ENCODE measurements around the gene HSPB8. TPM values are rescaled to one million over a fixed set of nuclear protein-coding genes. Genes with fewer than 3 reads are reported as not detected.

The HSPB8 gene
- total and polyA plus RNA-seq, 2 of the 4 experiments (the other 2 are of a cell fraction): 12.9 to 25.8 TPM

DNA sequence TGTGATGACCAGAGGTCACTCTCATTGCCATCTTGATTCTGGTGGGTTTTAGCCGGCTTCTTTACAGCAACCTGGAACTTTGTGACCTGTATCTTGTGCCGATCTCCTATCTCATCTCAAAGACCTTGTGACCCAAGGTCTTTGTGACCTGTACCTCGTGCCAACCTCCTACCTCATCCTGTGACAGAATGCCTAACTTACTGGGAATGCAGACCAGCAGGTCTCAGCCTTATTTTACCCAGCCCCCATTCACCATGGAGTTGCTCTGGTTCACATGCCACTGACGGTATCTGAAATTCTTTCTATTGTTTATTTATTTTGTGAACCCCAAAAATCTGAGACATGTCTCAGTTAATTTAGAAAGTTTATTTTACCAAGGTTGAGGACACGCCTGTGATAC is 7.4 kb upstream of the HSPB8 start:
- H3K9me3 ChIP-seq (ENCODE audit: control insufficient read depth, insufficient read depth, low read length): no peaks in the 10 kb centered on the region
- no peak for ATAC-seq (ENCODE audit: low read depth)
- intact Hi-C loops (cut with micrococcal nuclease) (loop anchor here (10.0 kb wide), 1 partner anchor 766 kb away; no protein-coding TSS in a partner anchor), dilution Hi-C loops (cut with HindIII; ENCODE audit: low sequenced_read_pairs, unreplicated experiment) (no loop called here), in situ Hi-C loops (cut with MboI; ENCODE audit: low sequenced_read_pairs) (no loop called here)
- no peaks in the 10 kb centered on the region for H3K9me1 ChIP-seq (ENCODE audit: insufficient read depth, low read length)
- no peak overlapping the region for H3K4me3 ChIP-seq (ENCODE audit: insufficient read depth, low read depth, low read length)
- H4K91ac ChIP-seq (ENCODE audit: insufficient read depth, low read depth, low read length): no peak overlapping the region
- no CpG with 5 or more reads among the region's 5 CpGs for WGBS, 2 experiments (ENCODE audit: extremely low coverage in 2 of 2, insufficient read length in 1 of 2)
- no TSS peak for BruUV-seq (replicated peaks)
- no peak overlapping the region for H3K18ac ChIP-seq (ENCODE audit: low read depth, low read length)
- peaks cover 3% of the 10 kb centered on the region; the same call in 1 of the 2 replicates for H3K4me1 ChIP-seq (ENCODE audit: control insufficient read depth, insufficient read depth, low read length)
- peaks cover 4% of the 10 kb centered on the region; the same call in 1 of the 2 replicates for H3K27me3 ChIP-seq (ENCODE audit: control insufficient read depth, insufficient read depth, low read length)
- no peak for DNase-seq
- no peak overlapping the region for H2BK120ac ChIP-seq (ENCODE audit: low read depth, low read length)
- no peak overlapping the region for H2BK5ac ChIP-seq (ENCODE audit: low read depth, low read length, poor library complexity, severe bottlenecking)
- H3K9ac ChIP-seq (ENCODE audit: low read depth, low read length): no peak overlapping the region
- ChIA-PET POLR2A (ENCODE audit: unreplicated experiment) (no interaction called here), CTCF (no interaction called here)
- H4K20me1 ChIP-seq (ENCODE audit: insufficient read depth, low read length): no peaks in the 10 kb centered on the region
- H4K5ac ChIP-seq (ENCODE audit: low read depth, low read length): no peak overlapping the region
- H2AK9ac ChIP-seq (replicated peaks; ENCODE audit: low read depth, low read length, poor library complexity): no peak overlapping the region
- no peak overlapping the region for H2BK15ac ChIP-seq (ENCODE audit: low read depth, low read length)
- TF ChIP-seq POLR2A (IDR thresholded peaks at IDR 0.05; ENCODE audit: low read depth, low read length) (no peak), BHLHE40 (IDR thresholded peaks at IDR 0.05; ENCODE audit: low read depth, low read length) (no peak), CEBPB (IDR thresholded peaks at IDR 0.05; ENCODE audit: low read depth, low read length) (no peak), MAZ (IDR thresholded peaks at IDR 0.05; ENCODE audit: borderline replicate concordance, low read depth, low read length) (no peak), FOS (IDR thresholded peaks at IDR 0.05; ENCODE audit: low read depth, low read length) (no peak), RCOR1 (IDR thresholded peaks at IDR 0.05; ENCODE audit: insufficient replicate concordance, low read length) (no peak), MXI1 (IDR thresholded peaks at IDR 0.05; ENCODE audit: borderline replicate concordance, low read depth, low read length) (no peak), MAFK (IDR thresholded peaks at IDR 0.05; ENCODE audit: low read depth, low read length) (no peak), RFX5 (IDR thresholded peaks at IDR 0.05; ENCODE audit: low read depth, low read length) (no peak), SMC3 (IDR thresholded peaks at IDR 0.05; ENCODE audit: low read depth, low read length) (no peak), RAD21 (IDR thresholded peaks at IDR 0.05; ENCODE audit: low read length) (no peak)
- TF ChIP-seq, protein P1, sequence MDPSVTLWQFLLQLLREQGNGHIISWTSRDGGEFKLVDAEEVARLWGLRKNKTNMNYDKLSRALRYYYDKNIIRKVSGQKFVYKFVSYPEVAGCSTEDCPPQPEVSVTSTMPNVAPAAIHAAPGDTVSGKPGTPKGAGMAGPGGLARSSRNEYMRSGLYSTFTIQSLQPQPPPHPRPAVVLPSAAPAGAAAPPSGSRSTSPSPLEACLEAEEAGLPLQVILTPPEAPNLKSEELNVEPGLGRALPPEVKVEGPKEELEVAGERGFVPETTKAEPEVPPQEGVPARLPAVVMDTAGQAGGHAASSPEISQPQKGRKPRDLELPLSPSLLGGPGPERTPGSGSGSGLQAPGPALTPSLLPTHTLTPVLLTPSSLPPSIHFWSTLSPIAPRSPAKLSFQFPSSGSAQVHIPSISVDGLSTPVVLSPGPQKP (IDR thresholded peaks at IDR 0.05; ENCODE audit: borderline replicate concordance, low read depth, low read length): no peak
- TF ChIP-seq, protein P2, sequence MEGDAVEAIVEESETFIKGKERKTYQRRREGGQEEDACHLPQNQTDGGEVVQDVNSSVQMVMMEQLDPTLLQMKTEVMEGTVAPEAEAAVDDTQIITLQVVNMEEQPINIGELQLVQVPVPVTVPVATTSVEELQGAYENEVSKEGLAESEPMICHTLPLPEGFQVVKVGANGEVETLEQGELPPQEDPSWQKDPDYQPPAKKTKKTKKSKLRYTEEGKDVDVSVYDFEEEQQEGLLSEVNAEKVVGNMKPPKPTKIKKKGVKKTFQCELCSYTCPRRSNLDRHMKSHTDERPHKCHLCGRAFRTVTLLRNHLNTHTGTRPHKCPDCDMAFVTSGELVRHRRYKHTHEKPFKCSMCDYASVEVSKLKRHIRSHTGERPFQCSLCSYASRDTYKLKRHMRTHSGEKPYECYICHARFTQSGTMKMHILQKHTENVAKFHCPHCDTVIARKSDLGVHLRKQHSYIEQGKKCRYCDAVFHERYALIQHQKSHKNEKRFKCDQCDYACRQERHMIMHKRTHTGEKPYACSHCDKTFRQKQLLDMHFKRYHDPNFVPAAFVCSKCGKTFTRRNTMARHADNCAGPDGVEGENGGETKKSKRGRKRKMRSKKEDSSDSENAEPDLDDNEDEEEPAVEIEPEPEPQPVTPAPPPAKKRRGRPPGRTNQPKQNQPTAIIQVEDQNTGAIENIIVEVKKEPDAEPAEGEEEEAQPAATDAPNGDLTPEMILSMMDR (conservative IDR thresholded peaks at IDR 0.05; ENCODE audit: low read depth, low read length): no peak
- TF ChIP-seq, protein P3, sequence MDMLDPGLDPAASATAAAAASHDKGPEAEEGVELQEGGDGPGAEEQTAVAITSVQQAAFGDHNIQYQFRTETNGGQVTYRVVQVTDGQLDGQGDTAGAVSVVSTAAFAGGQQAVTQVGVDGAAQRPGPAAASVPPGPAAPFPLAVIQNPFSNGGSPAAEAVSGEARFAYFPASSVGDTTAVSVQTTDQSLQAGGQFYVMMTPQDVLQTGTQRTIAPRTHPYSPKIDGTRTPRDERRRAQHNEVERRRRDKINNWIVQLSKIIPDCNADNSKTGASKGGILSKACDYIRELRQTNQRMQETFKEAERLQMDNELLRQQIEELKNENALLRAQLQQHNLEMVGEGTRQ (IDR thresholded peaks at IDR 0.05; ENCODE audit: low read depth, low read length): no peak
- H3K27ac ChIP-seq (ENCODE audit: insufficient read depth, low read length): no peak overlapping the region
- no peak overlapping the region for H3K23ac ChIP-seq (ENCODE audit: low read depth, low read length)
- no peak overlapping the region for H3K4ac ChIP-seq (ENCODE audit: low read depth, low read length)
- no peak overlapping the region for H2AK5ac ChIP-seq (ENCODE audit: low read depth, low read length)
- H2BK20ac ChIP-seq (ENCODE audit: low read depth, low read length): no peak overlapping the region
- no peak overlapping the region for H3K4me2 ChIP-seq (ENCODE audit: low read depth, low read length)
- H3K79me1 ChIP-seq (ENCODE audit: low read depth in 1 of 2, low read length in 2 of 2): no peaks in the 10 kb centered on the region
- H4K8ac ChIP-seq (ENCODE audit: low read depth in 2 of 2, low read length in 2 of 2): no peak overlapping the region
- no peak overlapping the region for H2AFZ ChIP-seq (replicated peaks; ENCODE audit: low read length, poor library complexity)
- no peaks in the 10 kb centered on the region for H3K36me3 ChIP-seq (ENCODE audit: control insufficient read depth, insufficient read depth, low read length)
- no peak overlapping the region for H3K56ac ChIP-seq (ENCODE audit: extremely low read depth, insufficient read depth, low read length)
- H3K14ac ChIP-seq (replicated peaks; ENCODE audit: low read depth, low read length): no peak overlapping the region

All from IMR-90 (cell line).